Neural cell (in vitro differentiated cells): ENCODE results near the gene IFT80. TPM values are rescaled to one million over a fixed set of nuclear protein-coding genes. Genes with fewer than 3 reads are reported as not detected.

Source experiments
- H2AFZ ChIP-seq: fragments of 200-600, 300-800 bp; sonication (generic), shearing (Covaris generic); 2 replicates; pipeline ENCODE4 v1.6.0; 2014; ENCODE audit warnings: low read depth, mild to moderate bottlenecking, antibody characterized with exemption, low read length, moderate library complexity
- H3F3A ChIP-seq: fragments of 200-600 bp; shearing (Covaris generic); 2 replicates; pipeline ENCODE4 v1.6.1; 2016; ENCODE audit warnings: mild to moderate bottlenecking, moderate library complexity, mixed read lengths, antibody characterized with exemption, low read length; ENCODE audit not compliant: insufficient read depth, poor library complexity, severe bottlenecking
- H3K27ac ChIP-seq: fragments of 200-600, 300-800 bp; sonication (generic), shearing (Covaris generic); 2 replicates; pipeline ENCODE4 v1.5.1; 2014; ENCODE audit warnings: mild to moderate bottlenecking, low read length, moderate library complexity
- H3K27me3 ChIP-seq: fragments of 300-800, 200-600 bp; sonication (generic), shearing (Covaris generic); 2 replicates; pipeline ENCODE4 v1.6.0; 2014; ENCODE audit warnings: mild to moderate bottlenecking, low read depth, low read length, moderate library complexity; ENCODE audit not compliant: insufficient read depth
- H3K36me3 ChIP-seq: fragments of 300-800, 200-600 bp; sonication (generic), shearing (Covaris generic); 2 replicates; pipeline ENCODE4 v1.5.1; 2014; ENCODE audit warnings: mild to moderate bottlenecking, antibody characterized with exemption, low read length, moderate library complexity; ENCODE audit not compliant: insufficient read depth
- H3K4me2 ChIP-seq: fragments of 300-800, 200-600 bp; sonication (generic), shearing (Covaris generic); 2 replicates; pipeline ENCODE4 v1.6.0; 2014; ENCODE audit warnings: mild to moderate bottlenecking, low read length
- H3K4me3 ChIP-seq: fragments of 300-800, 200-600 bp; sonication (generic), shearing (Covaris generic); 2 replicates; pipeline ENCODE4 v1.5.1; 2014; ENCODE audit warnings: mild to moderate bottlenecking, low read length, moderate library complexity
- H3K79me2 ChIP-seq: fragments of 200-600 bp; shearing (Covaris generic); replicated peaks from 2 replicates; pipeline ENCODE4 v1.6.0; 2014; ENCODE audit warnings: mild to moderate bottlenecking, low read length, moderate library complexity; ENCODE audit not compliant: insufficient read depth
- H3K9ac ChIP-seq: fragments of 300-800, 200-600 bp; sonication (generic), shearing (Covaris generic); 2 replicates; pipeline ENCODE4 v1.6.1; 2016; ENCODE audit warnings: mild to moderate bottlenecking, low read length, mixed read lengths
- H3K9me2 ChIP-seq: fragments of 200-600 bp; shearing (Covaris generic); 2 replicates; pipeline ENCODE4 v1.6.1; 2016; ENCODE audit warnings: mild to moderate bottlenecking, low read length, mixed read lengths; ENCODE audit not compliant: insufficient read depth
- H3K9me3 ChIP-seq: fragments of 200-600, 300-800 bp; sonication (generic), shearing (Covaris generic); 2 replicates; pipeline ENCODE4 v1.6.1; 2016; ENCODE audit warnings: mild to moderate bottlenecking, mixed run types, low read length, moderate library complexity, mixed read lengths
- H4K20me1 ChIP-seq: fragments of 200-600 bp; shearing (Covaris generic); 2 replicates; pipeline ENCODE4 v1.6.1; 2016; ENCODE audit warnings: mild to moderate bottlenecking, mixed run types; ENCODE audit not compliant: insufficient read depth
- CTCF ChIP-seq: fragments of 450-650 bp; IDR thresholded peaks from 2 replicates; pipeline ENCODE4 v1.5.1; 2014; ENCODE audit warnings: antibody characterized with exemption, mild to moderate bottlenecking, moderate library complexity; ENCODE audit not compliant: poor library complexity, severe bottlenecking
- EP300 ChIP-seq: fragments of 450-650 bp; conservative IDR thresholded peaks from 2 replicates; pipeline ENCODE4 v1.6.1; 2014; ENCODE audit warnings: antibody characterized with exemption, mild to moderate bottlenecking, moderate library complexity; ENCODE audit not compliant: poor library complexity, severe bottlenecking
- EZH2 ChIP-seq: fragments of 200-600, 300-800 bp; shearing (Covaris generic), sonication (generic); IDR thresholded peaks from 2 replicates; pipeline ENCODE4 v1.6.1; 2014; ENCODE audit warnings: antibody characterized with exemption, low read length, borderline replicate concordance, mild to moderate bottlenecking; ENCODE audit not compliant: insufficient read depth, poor library complexity, severe bottlenecking
- MXI1 ChIP-seq: fragments of 450-650 bp; conservative IDR thresholded peaks from 2 replicates; pipeline ENCODE4 v1.6.1; 2014; ENCODE audit warnings: antibody characterized with exemption, mild to moderate bottlenecking; ENCODE audit not compliant: poor library complexity, severe bottlenecking
- POLR2AphosphoS5 ChIP-seq: IDR thresholded peaks from 2 replicates; pipeline ENCODE4 v1.6.1; 2012
- RAD21 ChIP-seq: fragments of 450-650 bp; conservative IDR thresholded peaks from 2 replicates; pipeline ENCODE4 v1.6.1; 2014; ENCODE audit warnings: antibody characterized with exemption, mild to moderate bottlenecking, moderate library complexity
- REST ChIP-seq: IDR thresholded peaks from 2 replicates; pipeline ENCODE4 v1.6.1; 2012; ENCODE audit warnings: borderline replicate concordance
- SMC3 ChIP-seq: fragments of 450-650 bp; conservative IDR thresholded peaks from 2 replicates; pipeline ENCODE4 v1.6.1; 2014; ENCODE audit warnings: antibody characterized with exemption, mild to moderate bottlenecking, moderate library complexity; ENCODE audit not compliant: poor library complexity
- TAF1 ChIP-seq: IDR thresholded peaks from 2 replicates; pipeline ENCODE4 v1.6.1; 2012; ENCODE audit warnings: low read depth
- polyA plus RNA-seq: library from polyadenylated mRNA; depleted of rRNA; stranded (reverse); fragments of >200 nt; gene quantifications from 2 replicates; pipeline ENCODE4 v1.2.3, GENCODE V29; 2014

The IFT80 gene
- polyA plus RNA-seq, 1 donor from 2014 or later = 59.9 TPM

DNA sequence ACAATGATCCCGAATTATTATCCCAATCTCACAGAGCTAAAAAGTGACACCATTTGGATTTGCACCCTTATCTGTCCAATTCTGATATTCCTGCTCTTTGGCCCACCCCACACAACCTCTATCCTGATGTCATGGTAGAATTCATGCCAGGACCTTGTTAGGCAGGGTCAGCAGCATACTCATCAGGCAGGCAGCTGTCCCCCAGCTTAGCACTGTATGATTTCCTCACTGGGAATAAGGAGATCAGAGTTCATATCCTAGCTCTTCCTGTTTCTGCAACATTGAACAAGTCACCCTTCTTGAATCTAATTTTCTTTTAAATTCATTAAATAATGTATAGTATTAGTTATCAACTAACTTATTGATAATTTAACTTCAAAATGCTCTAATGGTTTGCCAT, 185.8 kb downstream of the IFT80 start:
- Histone ChIP-seq H4K20me1 (no peaks in the 10 kb centered on the region), H3F3A (no peaks in the 10 kb centered on the region), H3K9ac (no peak overlapping the region), H3K27ac (no peak overlapping the region), H3K79me2 (no peaks in the 10 kb centered on the region), H3K4me3 (no peak overlapping the region), H2AFZ (no peak overlapping the region), H3K9me3 (no peaks in the 10 kb centered on the region), H3K36me3 (no peaks in the 10 kb centered on the region), H3K27me3 (no peaks in the 10 kb centered on the region), H3K4me2 (no peak overlapping the region), H3K9me2 (no peaks in the 10 kb centered on the region)
- TF ChIP-seq CTCF (no peak), MXI1 (no peak)

DNA sequence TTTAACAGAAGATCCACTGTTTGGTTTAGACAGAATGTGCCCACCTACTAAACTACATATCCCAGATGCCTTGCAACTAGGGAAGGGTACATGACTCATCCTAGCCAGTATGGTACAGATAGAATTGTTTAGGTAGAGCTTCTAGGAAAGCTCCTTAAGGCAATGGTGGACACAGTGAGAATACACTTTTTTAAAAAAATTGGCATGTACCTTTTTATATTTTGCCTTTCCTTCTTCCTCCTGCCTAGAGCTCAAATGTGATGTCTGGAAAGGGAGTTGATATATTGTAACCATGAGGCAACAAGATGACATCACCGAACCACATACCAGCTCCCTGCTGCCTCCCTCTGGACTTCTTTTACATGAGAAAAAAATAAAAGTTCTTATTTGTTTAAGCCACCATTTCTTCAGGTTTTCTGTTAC, 188.2 kb downstream of the IFT80 start:
- H3K36me3 ChIP-seq = no peaks in the 10 kb centered on the region
- no peak overlapping the region for H3K4me3 ChIP-seq
- H3K27me3 ChIP-seq = no peaks in the 10 kb centered on the region
- no peak overlapping the region for H2AFZ ChIP-seq
- H4K20me1 ChIP-seq = no peaks in the 10 kb centered on the region
- no peak overlapping the region for H3K27ac ChIP-seq
- no peak overlapping the region for H3K4me2 ChIP-seq
- H3K9ac ChIP-seq = no peak overlapping the region
- no peaks in the 10 kb centered on the region for H3K9me3 ChIP-seq
- TF ChIP-seq RAD21 (no peak), TAF1 (no peak), SMC3 (no peak), POLR2AphosphoS5 (no peak)
- no peaks in the 10 kb centered on the region for H3K79me2 ChIP-seq
- H3F3A ChIP-seq = no peaks in the 10 kb centered on the region
- no peaks in the 10 kb centered on the region for H3K9me2 ChIP-seq

DNA sequence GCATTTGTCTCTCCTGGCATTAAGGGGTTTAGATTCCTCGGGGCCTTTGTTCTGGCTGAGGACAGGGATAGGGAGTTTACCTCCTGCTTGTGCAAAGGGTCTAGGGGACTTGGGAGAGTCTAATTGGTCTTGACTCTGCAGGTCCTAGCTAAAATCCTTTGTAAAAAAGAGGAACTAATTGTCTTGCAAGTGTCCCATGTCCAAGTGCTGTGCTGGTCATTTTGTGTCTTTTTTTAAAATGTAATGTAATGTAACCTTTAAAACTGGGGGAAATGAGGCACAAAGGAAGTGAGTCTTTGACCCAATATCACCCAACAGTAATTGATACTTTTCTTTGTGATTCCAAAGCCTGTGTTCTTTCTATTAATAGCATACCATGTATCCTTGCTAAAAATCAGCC, 188.7 kb downstream of the IFT80 start:
- Histone ChIP-seq H2AFZ (no peak overlapping the region), H3K27ac (no peak overlapping the region), H3K9ac (no peak overlapping the region), H3K27me3 (no peaks in the 10 kb centered on the region), H3K9me2 (no peaks in the 10 kb centered on the region), H3K36me3 (no peaks in the 10 kb centered on the region), H3K9me3 (no peaks in the 10 kb centered on the region), H3K4me3 (no peak overlapping the region), H4K20me1 (no peaks in the 10 kb centered on the region), H3F3A (no peaks in the 10 kb centered on the region), H3K79me2 (no peaks in the 10 kb centered on the region), H3K4me2 (no peak overlapping the region)
- no peak for TF ChIP-seq EP300
- TF ChIP-seq POLR2AphosphoS5 = no peak
- no peak for TF ChIP-seq SMC3
- TF ChIP-seq TAF1 = no peak
- TF ChIP-seq MXI1 = no peak
- TF ChIP-seq CTCF = no peak
- TF ChIP-seq EZH2 = no peak
- TF ChIP-seq RAD21 = no peak
- TF ChIP-seq REST = no peak
